GM23248 (cell line): ENCODE results near the gene ZNF575. TPM values are rescaled to one million over a fixed set of nuclear protein-coding genes. Genes with fewer than 3 reads are reported as not detected.
"Not testable (repeated sequence)": the region's sequence is repeated elsewhere in the genome, so short reads cannot be mapped to it uniquely, and the experiment has no call there.

Experiments used
- DNase-seq: peaks from one replicate; pipeline ENCODE4 v3.0.0-alpha.2; 2015
- H2AFZ ChIP-seq: fragments of 200-600 bp; sonication (generic); 2 replicates; pipeline ENCODE4 v1.6.1; 2016; ENCODE audit warnings: antibody characterized with exemption
- H3F3A ChIP-seq: fragments of 200-600 bp; sonication (generic); 2 replicates; pipeline ENCODE4 v1.6.1; 2016; ENCODE audit warnings: mild to moderate bottlenecking, antibody characterized with exemption, mixed run types; ENCODE audit not compliant: insufficient read depth
- H3K27ac ChIP-seq: fragments of 200-600 bp; sonication (generic); 2 replicates; pipeline ENCODE4 v1.5.1; 2016; ENCODE audit warnings: mild to moderate bottlenecking
- H3K27me3 ChIP-seq: fragments of 200-600 bp; sonication (generic); replicated peaks from 2 replicates; pipeline ENCODE4 v1.6.1; 2016; ENCODE audit warnings: mild to moderate bottlenecking; ENCODE audit not compliant: insufficient read depth
- H3K36me3 ChIP-seq: fragments of 200-600 bp; sonication (generic); 2 replicates; pipeline ENCODE4 v1.6.1; 2016; ENCODE audit warnings: low read depth, mild to moderate bottlenecking
- H3K4me1 ChIP-seq: fragments of 200-600 bp; sonication (generic); 2 replicates; pipeline ENCODE4 v1.6.1; 2016; ENCODE audit warnings: mild to moderate bottlenecking; ENCODE audit not compliant: insufficient read depth
- H3K4me2 ChIP-seq: fragments of 200-600 bp; sonication (generic); one replicate; pipeline ENCODE4 v1.6.1; 2016; ENCODE audit warnings: mild to moderate bottlenecking; ENCODE audit not compliant: unreplicated experiment
- H3K4me3 ChIP-seq: fragments of 200-600 bp; sonication (generic); 2 replicates; pipeline ENCODE4 v1.5.1; 2016; ENCODE audit warnings: mild to moderate bottlenecking
- H3K79me2 ChIP-seq: fragments of 200-600 bp; sonication (generic); 2 replicates; pipeline ENCODE4 v1.6.1; 2016; ENCODE audit warnings: mild to moderate bottlenecking; ENCODE audit not compliant: insufficient read depth
- H3K9ac ChIP-seq: fragments of 200-600 bp; sonication (generic); 2 replicates; pipeline ENCODE4 v1.6.1; 2016; ENCODE audit warnings: mild to moderate bottlenecking
- H3K9me2 ChIP-seq: fragments of 200-600 bp; sonication (generic); 2 replicates; pipeline ENCODE4 v1.6.1; 2016; ENCODE audit warnings: mixed run types, mild to moderate bottlenecking, moderate library complexity; ENCODE audit not compliant: insufficient read depth
- H3K9me3 ChIP-seq: fragments of 200-600 bp; sonication (generic); one replicate; pipeline ENCODE4 v1.6.1; 2017; ENCODE audit warnings: low read depth
- H4K20me1 ChIP-seq: fragments of 200-600 bp; sonication (generic); 2 replicates; pipeline ENCODE4 v1.6.0; 2016; ENCODE audit not compliant: insufficient read depth
- EZH2 ChIP-seq: fragments of 200-600 bp; sonication (generic); IDR thresholded peaks from 2 replicates; pipeline ENCODE4 v1.6.1; 2018; ENCODE audit warnings: antibody characterized with exemption, mild to moderate bottlenecking; ENCODE audit not compliant: insufficient read depth, poor library complexity, severe bottlenecking
- EZH2phosphoT487 ChIP-seq: fragments of 200-600 bp; sonication (generic); IDR thresholded peaks from 2 replicates; pipeline ENCODE4 v1.6.1; 2018; ENCODE audit warnings: antibody characterized with exemption, moderate library complexity, mild to moderate bottlenecking, low read depth; ENCODE audit not compliant: insufficient read depth
- WGBS, 2 experiments: methylation state at CpG; one replicate each; pipeline ENCODE4 v1.1.6; 2015 to 2017; ENCODE audit warnings: low lambda C conversion rate in 2 of 2, low coverage in 1 of 2; ENCODE audit errors: missing lambda C conversion rate in 2 of 2; 5-methylcytosine and 5-hydroxymethylcytosine counted together
- in situ Hi-C: fragments of 300-500 bp; cut with MboI; formaldehyde crosslinking; loops from 2 replicates; pipeline ENCODE4 v1.15.0; 2020
- polyA plus RNA-seq: library from polyadenylated mRNA; unstranded; fragments of >200 nt; fragmentation: Nextera tagmentation; extraction: Ambion mirVana; gene quantifications from 2 replicates; pipeline ENCODE4 v1.2.1, GENCODE V29; 2016
- total RNA-seq: library from RNA; depleted of rRNA; stranded (reverse); fragments of >200 nt; shearing (Covaris generic); gene quantifications from 2 replicates; pipeline ENCODE4 v1.2.3, GENCODE V29; 2014

Gene ZNF575
- total and polyA plus RNA-seq, 2 experiments from 2014 or later = 0.22 to 3.1 TPM

- Histone ChIP-seq H3K4me1 (no peaks in the 10 kb centered on the region), H3K36me3 (peaks cover 4% of the 10 kb centered on the region; the same call in 1 of the 2 replicates), H3K9me3 (no peaks in the 10 kb centered on the region), H3K9ac (no peak overlapping the region), H2AFZ (no peak overlapping the region), H3K4me3 (no peak overlapping the region), H3K27me3 (no peaks in the 10 kb centered on the region), H3F3A (no peaks in the 10 kb centered on the region), H3K9me2 (no peaks in the 10 kb centered on the region), H4K20me1 (no peaks in the 10 kb centered on the region), H3K79me2 (no peaks in the 10 kb centered on the region), H3K27ac (no peak overlapping the region), H3K4me2 (no peak overlapping the region)
- in situ Hi-C loops = no loop called here
- TF ChIP-seq EZH2 (no peak), EZH2phosphoT487 (no peak)
- 98 to 100% methylated on average over 9 of the region's 9 CpGs for WGBS, 2 experiments
- no peak for DNase-seq
These were observed 11.1 kb downstream of the ZNF575 start for GRCh38 chr19:43544077-43544476.

- H3K4me1 ChIP-seq = no peaks in the 10 kb centered on the region
- 98 to 99% methylated on average over 5 of the region's 5 CpGs for WGBS, 2 experiments
- no peaks in the 10 kb centered on the region for H3F3A ChIP-seq
- no peaks in the 10 kb centered on the region for H3K27me3 ChIP-seq
- no peak overlapping the region for H3K9ac ChIP-seq
- H3K79me2 ChIP-seq = no peaks in the 10 kb centered on the region
- H2AFZ ChIP-seq = no peak overlapping the region
- no peak overlapping the region for H3K4me3 ChIP-seq
- H3K4me2 ChIP-seq = no peak overlapping the region
- DNase-seq = no peak
- no peaks in the 10 kb centered on the region for H3K36me3 ChIP-seq
- H3K9me3 ChIP-seq = no peaks in the 10 kb centered on the region
- H4K20me1 ChIP-seq = no peaks in the 10 kb centered on the region
- H3K9me2 ChIP-seq = no peaks in the 10 kb centered on the region
- in situ Hi-C loops = no loop called here
- H3K27ac ChIP-seq = no peak overlapping the region
- TF ChIP-seq EZH2phosphoT487 (no peak), EZH2 (no peak)
These were observed 12.3 kb downstream of the ZNF575 start for GRCh38 chr19:43545276-43545675.

- H3K4me3 ChIP-seq = no peak overlapping the region
- peaks cover 4% of the 10 kb centered on the region; the same call in 1 of the 2 replicates for H3K36me3 ChIP-seq
- no peaks in the 10 kb centered on the region for H3K9me2 ChIP-seq
- WGBS, 2 experiments = 62 to 100% methylated on average over 1 to 2 of the region's 2 CpGs
- H3K9me3 ChIP-seq = no peaks in the 10 kb centered on the region
- H3K27ac ChIP-seq = no peak overlapping the region
- DNase-seq = no peak
- H3K9ac ChIP-seq = no peak overlapping the region
- H3K27me3 ChIP-seq = no peaks in the 10 kb centered on the region
- H3F3A ChIP-seq = no peaks in the 10 kb centered on the region
- no peak overlapping the region for H3K4me2 ChIP-seq
- no peak overlapping the region for H2AFZ ChIP-seq
- in situ Hi-C loops = no loop called here
- TF ChIP-seq EZH2 (no peak), EZH2phosphoT487 (no peak)
- H3K4me1 ChIP-seq = no peaks in the 10 kb centered on the region
- H3K79me2 ChIP-seq = no peaks in the 10 kb centered on the region
- no peaks in the 10 kb centered on the region for H4K20me1 ChIP-seq
These were observed 13.0 kb downstream of the ZNF575 start for GRCh38 chr19:43545981-43546380.

- no peak overlapping the region for H3K9ac ChIP-seq
- H3K79me2 ChIP-seq = no peaks in the 10 kb centered on the region
- no peaks in the 10 kb centered on the region for H3K27me3 ChIP-seq
- DNase-seq = no peak
- H3K4me3 ChIP-seq = no peak overlapping the region
- H3K4me2 ChIP-seq = no peak overlapping the region
- no peaks in the 10 kb centered on the region for H3F3A ChIP-seq
- no peak overlapping the region for H2AFZ ChIP-seq
- TF ChIP-seq EZH2phosphoT487 (no peak), EZH2 (no peak)
- H3K27ac ChIP-seq = no peak overlapping the region
- H4K20me1 ChIP-seq = no peaks in the 10 kb centered on the region
- 89 to 95% methylated on average over 2 of the region's 3 CpGs for WGBS, 2 experiments
- no peaks in the 10 kb centered on the region for H3K9me3 ChIP-seq
- H3K4me1 ChIP-seq = no peaks in the 10 kb centered on the region
- H3K9me2 ChIP-seq = no peaks in the 10 kb centered on the region
- in situ Hi-C loops = no loop called here
- peaks cover 5% of the 10 kb centered on the region; the same call in 1 of the 2 replicates for H3K36me3 ChIP-seq
These were observed 13.6 kb downstream of the ZNF575 start for GRCh38 chr19:43546581-43546980.

GRCh38 chr19:43547926-43548325 lies 14.9 kb downstream of the ZNF575 start:
- H3K36me3 ChIP-seq, H3K9me2 ChIP-seq, H3K4me1 ChIP-seq, H3K79me2 ChIP-seq, H3F3A ChIP-seq, in situ Hi-C loops, H3K27ac ChIP-seq, H3K4me3 ChIP-seq, DNase-seq, H4K20me1 ChIP-seq, H2AFZ ChIP-seq, H3K9ac ChIP-seq, H3K27me3 ChIP-seq, H3K4me2 ChIP-seq, H3K9me3 ChIP-seq: not testable (repeated sequence)
- 91 to 100% methylated on average over 2 to 20 of the region's 24 CpGs for WGBS, 2 experiments
